ENCODE results near the gene SRPK1.

The SRPK1 gene

GRCh38 chr6:35955521-35955920 lies 34.6 kb upstream of the SRPK1 start:
- Histone ChIP-seq H3K4me2 (ENCODE audit: low read length, poor library complexity, severe bottlenecking) (no peak overlapping the region), H3K27me3 (ENCODE audit: control insufficient read depth in 1 of 2, insufficient read depth in 1 of 2, low read length in 2 of 2) (peaks cover 0 to 12% of the 10 kb centered on the region in 2 experiments), H3K27ac (ENCODE audit: low read length, poor library complexity, severe bottlenecking) (no peak overlapping the region), H4K8ac (ENCODE audit: low read length) (no peak overlapping the region), H2AFZ (ENCODE audit: low read depth, low read length) (no peak overlapping the region), H3K36me3 (ENCODE audit: control insufficient read depth in 1 of 2, insufficient read depth in 2 of 2, low read depth in 1 of 2, low read length in 2 of 2) (no peaks in the 10 kb centered on the region), H3K18ac (ENCODE audit: low read depth in 1 of 2, low read length in 2 of 2) (no peak overlapping the region), H2AK5ac (ENCODE audit: low read length, severe bottlenecking) (no peak overlapping the region), H3K9ac (ENCODE audit: low read length) (no peak overlapping the region), H3K9me3 (ENCODE audit: control insufficient read depth, low read length) (no peaks in the 10 kb centered on the region), H2BK12ac (ENCODE audit: low read length in 2 of 2) (no peak overlapping the region), H2BK15ac (ENCODE audit: low read depth, poor library complexity, severe bottlenecking) (no peak overlapping the region), H3K4me1 (ENCODE audit: control insufficient read depth, insufficient read depth, low read depth, low read length) (no peaks in the 10 kb centered on the region), H3K4me3 (ENCODE audit: insufficient read depth in 1 of 2, low read depth in 1 of 2, low read length in 2 of 2) (no peak overlapping the region), H4K91ac (ENCODE audit: low read length) (no peak overlapping the region), H3K14ac (ENCODE audit: low read length in 2 of 2) (no peak overlapping the region), H3K23ac (ENCODE audit: low read length in 2 of 2) (no peak overlapping the region), H2BK5ac (ENCODE audit: low read depth, low read length, poor library complexity, severe bottlenecking) (no peak overlapping the region), H3K4ac (ENCODE audit: low read depth in 1 of 2, low read length in 2 of 2) (no peak overlapping the region), H2BK120ac (ENCODE audit: low read depth, low read length) (no peak overlapping the region), H3K79me1 (replicated peaks; ENCODE audit: low read length, poor library complexity, severe bottlenecking) (no peaks in the 10 kb centered on the region)
- 80% methylated on average over 5 of the region's 5 CpGs for WGBS
- no peak for DNase-seq

- H3K14ac ChIP-seq (ENCODE audit: low read length in 2 of 2): no peak overlapping the region
- DNase-seq: no peak
- H3K18ac ChIP-seq (ENCODE audit: low read depth in 1 of 2, low read length in 2 of 2): no peak overlapping the region
These were observed 34.2 kb upstream of the SRPK1 start for GRCh38 chr6:35955071-35955470.

GRCh38 chr6:35954333-35954732 lies 33.4 kb upstream of the SRPK1 start:
- 97% methylated on average over 7 of the region's 7 CpGs for WGBS

More at GRCh38 chr6:35955071-35955470, 34.2 kb upstream of the SRPK1 start:
- H3K9me3 ChIP-seq (ENCODE audit: control insufficient read depth, low read length): no peaks in the 10 kb centered on the region
- H3K4me3 ChIP-seq (ENCODE audit: insufficient read depth in 1 of 2, low read depth in 1 of 2, low read length in 2 of 2): no peak overlapping the region
- H2BK15ac ChIP-seq (ENCODE audit: low read depth, poor library complexity, severe bottlenecking): no peak overlapping the region
- H3K79me1 ChIP-seq (replicated peaks; ENCODE audit: low read length, poor library complexity, severe bottlenecking): no peaks in the 10 kb centered on the region
- no peak overlapping the region for H4K91ac ChIP-seq (ENCODE audit: low read length)
- no peak overlapping the region for H2BK5ac ChIP-seq (ENCODE audit: low read depth, low read length, poor library complexity, severe bottlenecking)
- no peak overlapping the region for H3K4ac ChIP-seq (ENCODE audit: low read depth in 1 of 2, low read length in 2 of 2)
- H2AK5ac ChIP-seq (ENCODE audit: low read length, severe bottlenecking): no peak overlapping the region
- H2BK12ac ChIP-seq (ENCODE audit: low read length in 2 of 2): no peak overlapping the region
- 95% methylated on average over 8 of the region's 8 CpGs for WGBS
- no peak overlapping the region for H3K9ac ChIP-seq (ENCODE audit: low read length)
- H2BK120ac ChIP-seq (ENCODE audit: low read depth, low read length): no peak overlapping the region
- no peak overlapping the region for H2AFZ ChIP-seq (ENCODE audit: low read depth, low read length)
- H3K4me1 ChIP-seq (ENCODE audit: control insufficient read depth, insufficient read depth, low read depth, low read length): no peaks in the 10 kb centered on the region
- no peak overlapping the region for H3K27ac ChIP-seq (ENCODE audit: low read length, poor library complexity, severe bottlenecking)
- no peak overlapping the region for H4K8ac ChIP-seq (ENCODE audit: low read length)
- H3K4me2 ChIP-seq (ENCODE audit: low read length, poor library complexity, severe bottlenecking): no peak overlapping the region
- peaks cover 0 to 7% of the 10 kb centered on the region in 2 experiments for H3K27me3 ChIP-seq (ENCODE audit: control insufficient read depth in 1 of 2, insufficient read depth in 1 of 2, low read length in 2 of 2)
- no peaks in the 10 kb centered on the region for H3K36me3 ChIP-seq (ENCODE audit: control insufficient read depth in 1 of 2, insufficient read depth in 2 of 2, low read depth in 1 of 2, low read length in 2 of 2)
- no peak overlapping the region for H3K23ac ChIP-seq (ENCODE audit: low read length in 2 of 2)

GRCh38 chr6:35948725-35949124 lies 27.8 kb upstream of the SRPK1 start:
- Histone ChIP-seq H3K9ac (ENCODE audit: low read length) (no peak overlapping the region), H3K27ac (ENCODE audit: low read length, poor library complexity, severe bottlenecking) (no peak overlapping the region), H3K14ac (ENCODE audit: low read length in 2 of 2) (no peak overlapping the region), H4K91ac (ENCODE audit: low read length) (no peak overlapping the region), H3K4me1 (ENCODE audit: control insufficient read depth, insufficient read depth, low read depth, low read length) (no peaks in the 10 kb centered on the region), H4K8ac (ENCODE audit: low read length) (no peak overlapping the region), H3K18ac (ENCODE audit: low read depth in 1 of 2, low read length in 2 of 2) (no peak overlapping the region), H3K4ac (ENCODE audit: low read depth in 1 of 2, low read length in 2 of 2) (no peak overlapping the region), H3K23ac (ENCODE audit: low read length in 2 of 2) (no peak overlapping the region), H2BK120ac (ENCODE audit: low read depth, low read length) (no peak overlapping the region), H3K79me1 (replicated peaks; ENCODE audit: low read length, poor library complexity, severe bottlenecking) (no peaks in the 10 kb centered on the region), H2AK5ac (ENCODE audit: low read length, severe bottlenecking) (no peak overlapping the region), H3K27me3 (ENCODE audit: control insufficient read depth in 1 of 2, insufficient read depth in 1 of 2, low read length in 2 of 2) (no peaks in the 10 kb centered on the region), H2AFZ (ENCODE audit: low read depth, low read length) (no peak overlapping the region), H3K36me3 (ENCODE audit: control insufficient read depth in 1 of 2, insufficient read depth in 2 of 2, low read depth in 1 of 2, low read length in 2 of 2) (no peaks in the 10 kb centered on the region), H3K4me2 (ENCODE audit: low read length, poor library complexity, severe bottlenecking) (no peak overlapping the region), H2BK5ac (ENCODE audit: low read depth, low read length, poor library complexity, severe bottlenecking) (no peak overlapping the region), H2BK15ac (ENCODE audit: low read depth, poor library complexity, severe bottlenecking) (no peak overlapping the region), H3K4me3 (ENCODE audit: insufficient read depth in 1 of 2, low read depth in 1 of 2, low read length in 2 of 2) (no peak overlapping the region), H3K9me3 (ENCODE audit: control insufficient read depth, low read length) (no peaks in the 10 kb centered on the region), H2BK12ac (ENCODE audit: low read length in 2 of 2) (no peak overlapping the region)
- WGBS: no CpG with 5 or more reads among the region's 1 CpG
- peak; percentile 43 for DNase-seq

More at GRCh38 chr6:35954333-35954732, 33.4 kb upstream of the SRPK1 start:
- H3K23ac ChIP-seq (ENCODE audit: low read length in 2 of 2): no peak overlapping the region
- H2BK5ac ChIP-seq (ENCODE audit: low read depth, low read length, poor library complexity, severe bottlenecking): no peak overlapping the region
- H2BK120ac ChIP-seq (ENCODE audit: low read depth, low read length): no peak overlapping the region
- no peaks in the 10 kb centered on the region for H3K36me3 ChIP-seq (ENCODE audit: control insufficient read depth in 1 of 2, insufficient read depth in 2 of 2, low read depth in 1 of 2, low read length in 2 of 2)
- H3K9ac ChIP-seq (ENCODE audit: low read length): no peak overlapping the region
- H3K14ac ChIP-seq (ENCODE audit: low read length in 2 of 2): no peak overlapping the region
- DNase-seq: no peak
- H3K4me3 ChIP-seq (ENCODE audit: insufficient read depth in 1 of 2, low read depth in 1 of 2, low read length in 2 of 2): no peak overlapping the region
- no peak overlapping the region for H2BK15ac ChIP-seq (ENCODE audit: low read depth, poor library complexity, severe bottlenecking)
- no peak overlapping the region for H4K91ac ChIP-seq (ENCODE audit: low read length)
- H2AK5ac ChIP-seq (ENCODE audit: low read length, severe bottlenecking): no peak overlapping the region
- H3K79me1 ChIP-seq (replicated peaks; ENCODE audit: low read length, poor library complexity, severe bottlenecking): no peaks in the 10 kb centered on the region
- H4K8ac ChIP-seq (ENCODE audit: low read length): no peak overlapping the region
- H3K27ac ChIP-seq (ENCODE audit: low read length, poor library complexity, severe bottlenecking): no peak overlapping the region
- H3K18ac ChIP-seq (ENCODE audit: low read depth in 1 of 2, low read length in 2 of 2): no peak overlapping the region
- no peak overlapping the region for H3K4ac ChIP-seq (ENCODE audit: low read depth in 1 of 2, low read length in 2 of 2)
- no peak overlapping the region for H2AFZ ChIP-seq (ENCODE audit: low read depth, low read length)
- no peak overlapping the region for H2BK12ac ChIP-seq (ENCODE audit: low read length in 2 of 2)
- H3K4me2 ChIP-seq (ENCODE audit: low read length, poor library complexity, severe bottlenecking): no peak overlapping the region
- no peaks in the 10 kb centered on the region for H3K4me1 ChIP-seq (ENCODE audit: control insufficient read depth, insufficient read depth, low read depth, low read length)
- peaks cover 0 to 7% of the 10 kb centered on the region in 2 experiments for H3K27me3 ChIP-seq (ENCODE audit: control insufficient read depth in 1 of 2, insufficient read depth in 1 of 2, low read length in 2 of 2)
- no peaks in the 10 kb centered on the region for H3K9me3 ChIP-seq (ENCODE audit: control insufficient read depth, low read length)

All from mesenchymal stem cell (in vitro differentiated cells and primary cell).